Sigmoid colon (tissue), 4 donors: ENCODE data around the gene FBXW8.

Experiments
- EP300 ChIP-seq, 4 donors: sonication (generic); formaldehyde crosslinking; IDR thresholded peaks; one replicate each; pipeline ENCODE4 v1.6.1; 2017; ENCODE audit warnings: antibody characterized with exemption in 4 of 4
- POLR2A ChIP-seq, 2 donors: fragments of 450-650 bp; IDR thresholded peaks; one replicate each; pipeline ENCODE4 v1.6.1; 2016; ENCODE audit warnings: antibody characterized with exemption in 2 of 2, mild to moderate bottlenecking in 2 of 2, moderate library complexity in 2 of 2
- POLR2AphosphoS5 ChIP-seq, 4 donors: sonication (generic); formaldehyde crosslinking; IDR thresholded peaks; one replicate each; pipeline ENCODE4 v1.6.1; 2017; ENCODE audit warnings: antibody characterized with exemption in 4 of 4
- TF ChIP-seq, protein P1 (sequence below), 4 experiments: fragments of 450-650 bp in 3 of 4; fragments of 200-600 bp in 1 of 4; IDR thresholded peaks; one replicate each; pipeline ENCODE4 v1.5.1; 2016 to 2019; ENCODE audit warnings: antibody characterized with exemption in 4 of 4, mild to moderate bottlenecking in 3 of 4, moderate library complexity in 2 of 4

- TF ChIP-seq POLR2A (IDR thresholded peaks at IDR 0.05) (no peak), POLR2AphosphoS5 (IDR thresholded peaks at IDR 0.05) (no peak), EP300 (IDR thresholded peaks at IDR 0.05) (no peak)
- TF ChIP-seq, protein P1, sequence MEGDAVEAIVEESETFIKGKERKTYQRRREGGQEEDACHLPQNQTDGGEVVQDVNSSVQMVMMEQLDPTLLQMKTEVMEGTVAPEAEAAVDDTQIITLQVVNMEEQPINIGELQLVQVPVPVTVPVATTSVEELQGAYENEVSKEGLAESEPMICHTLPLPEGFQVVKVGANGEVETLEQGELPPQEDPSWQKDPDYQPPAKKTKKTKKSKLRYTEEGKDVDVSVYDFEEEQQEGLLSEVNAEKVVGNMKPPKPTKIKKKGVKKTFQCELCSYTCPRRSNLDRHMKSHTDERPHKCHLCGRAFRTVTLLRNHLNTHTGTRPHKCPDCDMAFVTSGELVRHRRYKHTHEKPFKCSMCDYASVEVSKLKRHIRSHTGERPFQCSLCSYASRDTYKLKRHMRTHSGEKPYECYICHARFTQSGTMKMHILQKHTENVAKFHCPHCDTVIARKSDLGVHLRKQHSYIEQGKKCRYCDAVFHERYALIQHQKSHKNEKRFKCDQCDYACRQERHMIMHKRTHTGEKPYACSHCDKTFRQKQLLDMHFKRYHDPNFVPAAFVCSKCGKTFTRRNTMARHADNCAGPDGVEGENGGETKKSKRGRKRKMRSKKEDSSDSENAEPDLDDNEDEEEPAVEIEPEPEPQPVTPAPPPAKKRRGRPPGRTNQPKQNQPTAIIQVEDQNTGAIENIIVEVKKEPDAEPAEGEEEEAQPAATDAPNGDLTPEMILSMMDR (IDR thresholded peaks at IDR 0.05), result no peak
Observed at GRCh38 chr12:117033382-117034221, 122.9 kb downstream of the FBXW8 start.
